ENCODE measurements around the gene RITA1. TPM values are rescaled to one million over a fixed set of nuclear protein-coding genes. Genes with fewer than 3 reads are reported as not detected.
A peak's percentile ranks its signal among the peaks of the same experiment; 100 is the strongest.

RITA1 gene
- total and polyA plus RNA-seq, 2 of the 4 experiments (the other 2 are of a cell fraction), result 14.2 to 14.7 TPM

DNA sequence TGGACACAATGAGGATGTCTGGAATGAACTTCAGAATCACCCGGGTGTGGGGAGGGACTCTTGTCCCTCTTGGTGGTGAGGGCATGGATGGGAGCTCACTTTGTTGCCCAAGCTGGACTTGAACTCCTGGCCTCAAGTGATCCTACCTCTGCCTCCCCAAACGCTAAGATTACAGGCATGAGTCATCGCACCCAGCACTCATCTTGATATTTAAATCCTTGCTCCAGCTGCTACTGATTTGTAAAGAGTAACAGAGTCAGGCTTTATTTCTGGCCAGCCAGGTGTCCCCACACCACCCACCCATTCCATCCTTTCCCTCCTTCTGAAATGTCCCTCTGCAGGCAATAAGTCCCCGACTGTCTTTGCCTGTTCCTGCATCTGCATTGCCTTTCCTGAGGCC is 5.2 kb upstream of the RITA1 start:
- no peaks in the 10 kb centered on the region for H3K9me1 ChIP-seq (ENCODE audit: insufficient read depth, low read length)
- H3K4me1 ChIP-seq (ENCODE audit: control insufficient read depth, insufficient read depth, low read length), result no peaks in the 10 kb centered on the region
- intact Hi-C loops (cut with micrococcal nuclease) (no loop called here), in situ Hi-C loops (cut with MboI; ENCODE audit: low sequenced_read_pairs) (loop anchor here (25.0 kb wide), 1 partner anchor 1232 kb away; the partner anchor contains the start of gene TBX5), dilution Hi-C loops (cut with HindIII; ENCODE audit: low sequenced_read_pairs, unreplicated experiment) (no loop called here)
- ChIA-PET CTCF (no interaction called here), POLR2A (ENCODE audit: unreplicated experiment) (no interaction called here)
- no peak overlapping the region for H3K4me2 ChIP-seq (ENCODE audit: low read depth, low read length)
- H2BK15ac ChIP-seq (ENCODE audit: low read depth, low read length), result no peak overlapping the region
- H3K4ac ChIP-seq (ENCODE audit: low read depth, low read length), result no peak overlapping the region
- BruUV-seq (replicated peaks), result no TSS peak
- TF ChIP-seq MAFK (IDR thresholded peaks at IDR 0.05; ENCODE audit: low read depth, low read length) (no peak), FOS (IDR thresholded peaks at IDR 0.05; ENCODE audit: low read depth, low read length) (no peak), MAZ (IDR thresholded peaks at IDR 0.05; ENCODE audit: borderline replicate concordance, low read depth, low read length) (no peak), SMC3 (IDR thresholded peaks at IDR 0.05; ENCODE audit: low read depth, low read length) (no peak), POLR2A (IDR thresholded peaks at IDR 0.05; ENCODE audit: low read depth, low read length) (no peak), RFX5 (IDR thresholded peaks at IDR 0.05; ENCODE audit: low read depth, low read length) (no peak), NFE2L2 (IDR thresholded peaks at IDR 0.05; ENCODE audit: low read depth, low read length) (no peak), MXI1 (IDR thresholded peaks at IDR 0.05; ENCODE audit: borderline replicate concordance, low read depth, low read length) (no peak), CHD1 (IDR thresholded peaks at IDR 0.05; ENCODE audit: low read depth, low read length) (no peak), RAD21 (IDR thresholded peaks at IDR 0.05; ENCODE audit: low read length) (no peak), CEBPB (IDR thresholded peaks at IDR 0.05; ENCODE audit: low read depth, low read length) (no peak), BHLHE40 (IDR thresholded peaks at IDR 0.05; ENCODE audit: low read depth, low read length) (no peak), RCOR1 (IDR thresholded peaks at IDR 0.05; ENCODE audit: insufficient replicate concordance, low read length) (no peak)
- TF ChIP-seq, protein P1, sequence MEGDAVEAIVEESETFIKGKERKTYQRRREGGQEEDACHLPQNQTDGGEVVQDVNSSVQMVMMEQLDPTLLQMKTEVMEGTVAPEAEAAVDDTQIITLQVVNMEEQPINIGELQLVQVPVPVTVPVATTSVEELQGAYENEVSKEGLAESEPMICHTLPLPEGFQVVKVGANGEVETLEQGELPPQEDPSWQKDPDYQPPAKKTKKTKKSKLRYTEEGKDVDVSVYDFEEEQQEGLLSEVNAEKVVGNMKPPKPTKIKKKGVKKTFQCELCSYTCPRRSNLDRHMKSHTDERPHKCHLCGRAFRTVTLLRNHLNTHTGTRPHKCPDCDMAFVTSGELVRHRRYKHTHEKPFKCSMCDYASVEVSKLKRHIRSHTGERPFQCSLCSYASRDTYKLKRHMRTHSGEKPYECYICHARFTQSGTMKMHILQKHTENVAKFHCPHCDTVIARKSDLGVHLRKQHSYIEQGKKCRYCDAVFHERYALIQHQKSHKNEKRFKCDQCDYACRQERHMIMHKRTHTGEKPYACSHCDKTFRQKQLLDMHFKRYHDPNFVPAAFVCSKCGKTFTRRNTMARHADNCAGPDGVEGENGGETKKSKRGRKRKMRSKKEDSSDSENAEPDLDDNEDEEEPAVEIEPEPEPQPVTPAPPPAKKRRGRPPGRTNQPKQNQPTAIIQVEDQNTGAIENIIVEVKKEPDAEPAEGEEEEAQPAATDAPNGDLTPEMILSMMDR (conservative IDR thresholded peaks at IDR 0.05; ENCODE audit: low read depth, low read length), result no peak
- TF ChIP-seq, protein P2, sequence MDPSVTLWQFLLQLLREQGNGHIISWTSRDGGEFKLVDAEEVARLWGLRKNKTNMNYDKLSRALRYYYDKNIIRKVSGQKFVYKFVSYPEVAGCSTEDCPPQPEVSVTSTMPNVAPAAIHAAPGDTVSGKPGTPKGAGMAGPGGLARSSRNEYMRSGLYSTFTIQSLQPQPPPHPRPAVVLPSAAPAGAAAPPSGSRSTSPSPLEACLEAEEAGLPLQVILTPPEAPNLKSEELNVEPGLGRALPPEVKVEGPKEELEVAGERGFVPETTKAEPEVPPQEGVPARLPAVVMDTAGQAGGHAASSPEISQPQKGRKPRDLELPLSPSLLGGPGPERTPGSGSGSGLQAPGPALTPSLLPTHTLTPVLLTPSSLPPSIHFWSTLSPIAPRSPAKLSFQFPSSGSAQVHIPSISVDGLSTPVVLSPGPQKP (IDR thresholded peaks at IDR 0.05; ENCODE audit: borderline replicate concordance, low read depth, low read length), result no peak
- TF ChIP-seq, protein P3, sequence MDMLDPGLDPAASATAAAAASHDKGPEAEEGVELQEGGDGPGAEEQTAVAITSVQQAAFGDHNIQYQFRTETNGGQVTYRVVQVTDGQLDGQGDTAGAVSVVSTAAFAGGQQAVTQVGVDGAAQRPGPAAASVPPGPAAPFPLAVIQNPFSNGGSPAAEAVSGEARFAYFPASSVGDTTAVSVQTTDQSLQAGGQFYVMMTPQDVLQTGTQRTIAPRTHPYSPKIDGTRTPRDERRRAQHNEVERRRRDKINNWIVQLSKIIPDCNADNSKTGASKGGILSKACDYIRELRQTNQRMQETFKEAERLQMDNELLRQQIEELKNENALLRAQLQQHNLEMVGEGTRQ (IDR thresholded peaks at IDR 0.05; ENCODE audit: low read depth, low read length), result no peak
- H4K91ac ChIP-seq (ENCODE audit: insufficient read depth, low read depth, low read length), result no peak overlapping the region
- no peak overlapping the region for H3K23ac ChIP-seq (ENCODE audit: low read depth, low read length)
- WGBS, 2 experiments (ENCODE audit: extremely low coverage in 2 of 2, insufficient read length in 1 of 2), result 100% methylated on average over 1 of the region's 4 CpGs; no CpG with 5 or more reads in 1 of the 2 experiments
- H3K27me3 ChIP-seq (ENCODE audit: control insufficient read depth, insufficient read depth, low read length), result no peaks in the 10 kb centered on the region
- no peak for ATAC-seq (ENCODE audit: low read depth)
- peaks cover 40% of the 10 kb centered on the region for H3K36me3 ChIP-seq (ENCODE audit: control insufficient read depth, insufficient read depth, low read length)
- H3K27ac ChIP-seq (ENCODE audit: insufficient read depth, low read length), result no peak overlapping the region
- no peak overlapping the region for H4K5ac ChIP-seq (ENCODE audit: low read depth, low read length)
- H2AK5ac ChIP-seq (ENCODE audit: low read depth, low read length), result no peak overlapping the region
- no peak overlapping the region for H3K9ac ChIP-seq (ENCODE audit: low read depth, low read length)
- peak; percentile 15 for DNase-seq
- H3K18ac ChIP-seq (ENCODE audit: low read depth, low read length), result no peak overlapping the region
- H3K79me1 ChIP-seq (ENCODE audit: low read depth in 1 of 2, low read length in 2 of 2), result peaks cover 19 to 40% of the 10 kb centered on the region in 2 experiments
- peaks cover 8% of the 10 kb centered on the region for H3K9me3 ChIP-seq (ENCODE audit: control insufficient read depth, insufficient read depth, low read length)
- no peak overlapping the region for H3K4me3 ChIP-seq (ENCODE audit: insufficient read depth, low read depth, low read length)
- H3K56ac ChIP-seq (ENCODE audit: extremely low read depth, insufficient read depth, low read length), result no peak overlapping the region
- no peak overlapping the region for H4K8ac ChIP-seq (ENCODE audit: low read depth in 2 of 2, low read length in 2 of 2)
- no peaks in the 10 kb centered on the region; the same call in 1 of the 2 replicates for H4K20me1 ChIP-seq (ENCODE audit: insufficient read depth, low read length)
- no peak overlapping the region for H2BK120ac ChIP-seq (ENCODE audit: low read depth, low read length)
- H3K14ac ChIP-seq (replicated peaks; ENCODE audit: low read depth, low read length), result no peak overlapping the region
- H2AFZ ChIP-seq (replicated peaks; ENCODE audit: low read length, poor library complexity), result no peak overlapping the region
- H2AK9ac ChIP-seq (replicated peaks; ENCODE audit: low read depth, low read length, poor library complexity), result peak overlapping the region; percentile 15
- H2BK5ac ChIP-seq (ENCODE audit: low read depth, low read length, poor library complexity, severe bottlenecking), result no peak overlapping the region
- no peak overlapping the region for H2BK20ac ChIP-seq (ENCODE audit: low read depth, low read length)

Measured in IMR-90 (cell line).